ENCODE results near the gene TRIM27. TPM values are rescaled to one million over a fixed set of nuclear protein-coding genes. Genes with fewer than 3 reads are reported as not detected.

TRIM27 gene
- total and polyA plus RNA-seq, 10 of the 15 experiments (the other 5 are each of a cell fraction or from before 2014, with no cell fraction given): 18.5 to 74.7 (median 58.0) TPM

DNA sequence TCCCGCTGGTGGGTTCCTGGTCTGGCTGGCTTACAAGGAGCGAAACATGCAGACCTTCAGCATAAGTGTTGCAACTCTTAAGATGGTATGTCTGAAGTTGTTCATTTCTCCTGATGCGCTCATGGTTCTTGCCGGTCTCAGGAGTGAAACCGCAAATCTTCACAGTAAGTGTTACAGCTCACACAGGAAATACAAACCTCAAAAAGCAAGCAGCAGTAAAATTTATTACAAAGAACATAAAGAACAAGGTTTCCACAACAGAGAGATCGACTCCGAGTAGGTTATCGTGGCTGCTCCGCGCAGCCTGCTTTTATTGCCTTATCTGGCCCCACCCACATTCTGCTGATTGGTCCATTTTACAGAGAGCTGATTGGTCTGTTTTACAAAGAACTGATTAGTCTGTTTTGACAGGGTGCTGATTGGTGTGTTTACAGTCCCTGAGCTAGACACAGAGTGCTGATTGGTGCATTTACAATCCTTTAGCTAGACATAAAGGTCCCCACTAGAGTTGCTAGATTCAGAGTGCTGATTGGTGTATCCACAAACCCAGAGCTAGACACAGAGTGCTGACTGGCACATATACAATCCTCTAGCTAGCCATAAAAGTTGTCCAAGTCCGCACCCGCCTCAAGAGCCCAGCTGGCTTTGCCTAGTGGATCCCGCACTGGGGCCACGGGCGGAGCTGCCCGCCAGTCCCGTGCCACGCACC, 39.2 kb downstream of the TRIM27 start (continued):
- TF ChIP-seq, protein P1, sequence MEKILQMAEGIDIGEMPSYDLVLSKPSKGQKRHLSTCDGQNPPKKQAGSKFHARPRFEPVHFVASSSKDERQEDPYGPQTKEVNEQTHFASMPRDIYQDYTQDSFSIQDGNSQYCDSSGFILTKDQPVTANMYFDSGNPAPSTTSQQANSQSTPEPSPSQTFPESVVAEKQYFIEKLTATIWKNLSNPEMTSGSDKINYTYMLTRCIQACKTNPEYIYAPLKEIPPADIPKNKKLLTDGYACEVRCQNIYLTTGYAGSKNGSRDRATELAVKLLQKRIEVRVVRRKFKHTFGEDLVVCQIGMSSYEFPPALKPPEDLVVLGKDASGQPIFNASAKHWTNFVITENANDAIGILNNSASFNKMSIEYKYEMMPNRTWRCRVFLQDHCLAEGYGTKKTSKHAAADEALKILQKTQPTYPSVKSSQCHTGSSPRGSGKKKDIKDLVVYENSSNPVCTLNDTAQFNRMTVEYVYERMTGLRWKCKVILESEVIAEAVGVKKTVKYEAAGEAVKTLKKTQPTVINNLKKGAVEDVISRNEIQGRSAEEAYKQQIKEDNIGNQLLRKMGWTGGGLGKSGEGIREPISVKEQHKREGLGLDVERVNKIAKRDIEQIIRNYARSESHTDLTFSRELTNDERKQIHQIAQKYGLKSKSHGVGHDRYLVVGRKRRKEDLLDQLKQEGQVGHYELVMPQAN (conservative IDR thresholded peaks at IDR 0.05): no peak
- TF ChIP-seq IKZF2 (IDR thresholded peaks at IDR 0.05) (no peak), MYC (IDR thresholded peaks at IDR 0.05; ENCODE audit: insufficient read depth, insufficient read length, insufficient replicate concordance, low read length, severe bottlenecking) (no peak), SP1 (IDR thresholded peaks at IDR 0.05; ENCODE audit: low read depth, low read length) (peak; percentile 58), PAX5 (IDR thresholded peaks at IDR 0.05; ENCODE audit: borderline replicate concordance, low read depth, low read length) (no peak), EZH2 (IDR thresholded peaks at IDR 0.05; ENCODE audit: borderline replicate concordance, control insufficient read depth, low read depth, low read length) (no peak), POLR2A (IDR thresholded peaks at IDR 0.05; ENCODE audit: low read depth, low read length) (peak; percentile 45; the same call in 1 of the 2 replicates), MYB (IDR thresholded peaks at IDR 0.05; ENCODE audit: borderline replicate concordance, low read depth, low read length) (no peak), ZZZ3 (IDR thresholded peaks at IDR 0.05; ENCODE audit: control insufficient read depth, insufficient read length, low read depth) (no peak), POLR2AphosphoS5 (IDR thresholded peaks at IDR 0.05; ENCODE audit: low read length) (peak; percentile 72), CEBPB (IDR thresholded peaks at IDR 0.05; ENCODE audit: borderline replicate concordance in 1 of 2, low read depth in 2 of 2, low read length in 2 of 2) (no peak), JUNB (IDR thresholded peaks at IDR 0.05) (no peak), FOS (IDR thresholded peaks at IDR 0.05; ENCODE audit: borderline replicate concordance, extremely low read depth, insufficient read length) (peak; percentile 5), ZNF24 (IDR thresholded peaks at IDR 0.05) (no peak), NFYB (IDR thresholded peaks at IDR 0.05; ENCODE audit: insufficient read depth, low read depth, low read length) (peak; percentile 92), ZNF274 (IDR thresholded peaks at IDR 0.05; ENCODE audit: insufficient read depth, insufficient read length) (no peak), YBX1 (IDR thresholded peaks at IDR 0.05) (no peak), SMC3 (IDR thresholded peaks at IDR 0.05; ENCODE audit: borderline replicate concordance, low read length) (no peak)
- TF ChIP-seq, protein P2, sequence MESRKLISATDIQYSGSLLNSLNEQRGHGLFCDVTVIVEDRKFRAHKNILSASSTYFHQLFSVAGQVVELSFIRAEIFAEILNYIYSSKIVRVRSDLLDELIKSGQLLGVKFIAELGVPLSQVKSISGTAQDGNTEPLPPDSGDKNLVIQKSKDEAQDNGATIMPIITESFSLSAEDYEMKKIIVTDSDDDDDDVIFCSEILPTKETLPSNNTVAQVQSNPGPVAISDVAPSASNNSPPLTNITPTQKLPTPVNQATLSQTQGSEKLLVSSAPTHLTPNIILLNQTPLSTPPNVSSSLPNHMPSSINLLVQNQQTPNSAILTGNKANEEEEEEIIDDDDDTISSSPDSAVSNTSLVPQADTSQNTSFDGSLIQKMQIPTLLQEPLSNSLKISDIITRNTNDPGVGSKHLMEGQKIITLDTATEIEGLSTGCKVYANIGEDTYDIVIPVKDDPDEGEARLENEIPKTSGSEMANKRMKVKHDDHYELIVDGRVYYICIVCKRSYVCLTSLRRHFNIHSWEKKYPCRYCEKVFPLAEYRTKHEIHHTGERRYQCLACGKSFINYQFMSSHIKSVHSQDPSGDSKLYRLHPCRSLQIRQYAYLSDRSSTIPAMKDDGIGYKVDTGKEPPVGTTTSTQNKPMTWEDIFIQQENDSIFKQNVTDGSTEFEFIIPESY (IDR thresholded peaks at IDR 0.05): no peak
- TF ChIP-seq, protein P3, sequence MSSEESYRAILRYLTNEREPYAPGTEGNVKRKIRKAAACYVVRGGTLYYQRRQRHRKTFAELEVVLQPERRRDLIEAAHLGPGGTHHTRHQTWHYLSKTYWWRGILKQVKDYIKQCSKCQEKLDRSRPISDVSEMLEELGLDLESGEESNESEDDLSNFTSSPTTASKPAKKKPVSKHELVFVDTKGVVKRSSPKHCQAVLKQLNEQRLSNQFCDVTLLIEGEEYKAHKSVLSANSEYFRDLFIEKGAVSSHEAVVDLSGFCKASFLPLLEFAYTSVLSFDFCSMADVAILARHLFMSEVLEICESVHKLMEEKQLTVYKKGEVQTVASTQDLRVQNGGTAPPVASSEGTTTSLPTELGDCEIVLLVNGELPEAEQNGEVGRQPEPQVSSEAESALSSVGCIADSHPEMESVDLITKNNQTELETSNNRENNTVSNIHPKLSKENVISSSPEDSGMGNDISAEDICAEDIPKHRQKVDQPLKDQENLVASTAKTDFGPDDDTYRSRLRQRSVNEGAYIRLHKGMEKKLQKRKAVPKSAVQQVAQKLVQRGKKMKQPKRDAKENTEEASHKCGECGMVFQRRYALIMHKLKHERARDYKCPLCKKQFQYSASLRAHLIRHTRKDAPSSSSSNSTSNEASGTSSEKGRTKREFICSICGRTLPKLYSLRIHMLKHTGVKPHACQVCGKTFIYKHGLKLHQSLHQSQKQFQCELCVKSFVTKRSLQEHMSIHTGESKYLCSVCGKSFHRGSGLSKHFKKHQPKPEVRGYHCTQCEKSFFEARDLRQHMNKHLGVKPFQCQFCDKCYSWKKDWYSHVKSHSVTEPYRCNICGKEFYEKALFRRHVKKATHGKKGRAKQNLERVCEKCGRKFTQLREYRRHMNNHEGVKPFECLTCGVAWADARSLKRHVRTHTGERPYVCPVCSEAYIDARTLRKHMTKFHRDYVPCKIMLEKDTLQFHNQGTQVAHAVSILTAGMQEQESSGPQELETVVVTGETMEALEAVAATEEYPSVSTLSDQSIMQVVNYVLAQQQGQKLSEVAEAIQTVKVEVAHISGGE (CRISPR knock-in tag; IDR thresholded peaks at IDR 0.05): no peak
- TF ChIP-seq, protein P4, sequence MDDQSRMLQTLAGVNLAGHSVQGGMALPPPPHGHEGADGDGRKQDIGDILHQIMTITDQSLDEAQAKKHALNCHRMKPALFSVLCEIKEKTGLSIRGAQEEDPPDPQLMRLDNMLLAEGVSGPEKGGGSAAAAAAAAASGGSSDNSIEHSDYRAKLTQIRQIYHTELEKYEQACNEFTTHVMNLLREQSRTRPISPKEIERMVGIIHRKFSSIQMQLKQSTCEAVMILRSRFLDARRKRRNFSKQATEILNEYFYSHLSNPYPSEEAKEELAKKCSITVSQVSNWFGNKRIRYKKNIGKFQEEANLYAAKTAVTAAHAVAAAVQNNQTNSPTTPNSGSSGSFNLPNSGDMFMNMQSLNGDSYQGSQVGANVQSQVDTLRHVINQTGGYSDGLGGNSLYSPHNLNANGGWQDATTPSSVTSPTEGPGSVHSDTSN (IDR thresholded peaks at IDR 0.05; ENCODE audit: insufficient replicate concordance, low read depth, low read length): no peak
